Inflammatory macrophage treated with lipopolysaccharide for 4 hours (primary cell): ENCODE measurements around the gene SDR42E1.

Source experiments
- DNase-seq: peaks from one replicate; pipeline ENCODE4 v3.0.0-alpha.2; 2020

Gene SDR42E1

GRCh38 chr16:82011199-82011641 lies at the start of gene SDR42E1:
SDR42E1 (minus strand) TSS chr16:82011470; CDS start chr16:82000858, 10,612 bp downstream.
- DNase-seq: no peak

- DNase-seq: peak; percentile 73
Measured at GRCh38 chr16:82059983-82060421, 48.7 kb upstream of the SDR42E1 start.

- DNase-seq: no peak
Measured at GRCh38 chr16:82059161-82059982, 48.1 kb upstream of the SDR42E1 start.

GRCh38 chr16:82056550-82056896 lies 45.3 kb upstream of the SDR42E1 start:
- DNase-seq: no peak

GRCh38 chr16:82055728-82056549 lies 44.7 kb upstream of the SDR42E1 start:
- no peak for DNase-seq

- DNase-seq: no peak
Measured at GRCh38 chr16:82055117-82055516, 43.8 kb upstream of the SDR42E1 start.

- no peak for DNase-seq
Measured at GRCh38 chr16:82051656-82052055, 40.4 kb upstream of the SDR42E1 start.

GRCh38 chr16:82050909-82051357 lies 39.7 kb upstream of the SDR42E1 start:
- DNase-seq: no peak

GRCh38 chr16:82050506-82050905 lies 39.2 kb upstream of the SDR42E1 start:
- no peak for DNase-seq

GRCh38 chr16:82049484-82049883 lies 38.2 kb upstream of the SDR42E1 start:
- DNase-seq: no peak

GRCh38 chr16:82047787-82048186 lies 36.5 kb upstream of the SDR42E1 start:
- no peak for DNase-seq

GRCh38 chr16:82047374-82047773 lies 36.1 kb upstream of the SDR42E1 start:
- DNase-seq: no peak

GRCh38 chr16:82046941-82047340 lies 35.7 kb upstream of the SDR42E1 start:
- DNase-seq: peak; percentile 8

GRCh38 chr16:82046541-82046940 lies 35.3 kb upstream of the SDR42E1 start:
- DNase-seq: no peak

GRCh38 chr16:82045465-82045864 lies 34.2 kb upstream of the SDR42E1 start:
- DNase-seq: no peak

- no peak for DNase-seq
Measured at GRCh38 chr16:82044585-82044911, 33.3 kb upstream of the SDR42E1 start.

GRCh38 chr16:82043680-82044584 lies 32.7 kb upstream of the SDR42E1 start:
- no peak for DNase-seq

- DNase-seq: no peak
Measured at GRCh38 chr16:82042846-82043245, 31.6 kb upstream of the SDR42E1 start.

- DNase-seq: no peak
Measured at GRCh38 chr16:82042144-82042543, 30.9 kb upstream of the SDR42E1 start.

- no peak for DNase-seq
Measured at GRCh38 chr16:82041542-82041941, 30.3 kb upstream of the SDR42E1 start.

- no peak for DNase-seq
Measured at GRCh38 chr16:82040296-82040695, 29.0 kb upstream of the SDR42E1 start.

- DNase-seq: no peak
Measured at GRCh38 chr16:82037666-82038065, 26.4 kb upstream of the SDR42E1 start.

GRCh38 chr16:82037251-82037650 lies 26.0 kb upstream of the SDR42E1 start:
- DNase-seq: no peak
